ENCODE measurements around the gene LRRC63.

The LRRC63 gene

DNA sequence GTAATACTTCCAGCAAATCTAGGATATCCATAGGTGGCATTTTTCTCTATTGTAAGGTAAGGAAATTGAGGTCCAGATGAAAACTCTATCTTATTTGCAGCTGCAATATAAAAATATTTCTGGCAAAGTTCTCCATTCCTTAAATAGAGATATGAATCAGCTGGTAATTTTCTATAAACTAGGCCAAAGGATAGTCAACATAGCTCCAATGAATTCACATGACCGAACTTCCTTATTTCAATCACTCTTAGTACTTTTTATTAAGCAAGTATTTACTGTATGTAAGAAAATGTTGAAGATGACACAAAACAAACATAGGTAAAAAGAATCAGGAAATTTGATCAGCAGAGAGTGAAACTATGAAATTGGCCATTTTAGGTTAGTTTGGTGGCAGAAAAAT, 16.7 kb upstream of the LRRC63 start:
- no peaks in the 10 kb centered on the region for H3K36me3 ChIP-seq (ENCODE audit: control insufficient read depth, insufficient read depth, low read length)
- no peak for DNase-seq
- no peak overlapping the region for H2BK5ac ChIP-seq (ENCODE audit: low read length)
- H2BK120ac ChIP-seq (ENCODE audit: low read depth, low read length): no peak overlapping the region
- no CpG with 5 or more reads among the region's 1 CpG for WGBS (ENCODE audit: extremely low coverage, insufficient coverage, low lambda C conversion rate)
- H3K27ac ChIP-seq (ENCODE audit: low read depth, low read length): no peak overlapping the region
- H2AK5ac ChIP-seq (ENCODE audit: low read length): no peak overlapping the region
- no peak overlapping the region for H3K56ac ChIP-seq (ENCODE audit: low read length)
- H3K4ac ChIP-seq (ENCODE audit: low read depth, low read length): no peak overlapping the region
- H3K9ac ChIP-seq (ENCODE audit: low read length): no peak overlapping the region
- H3K4me1 ChIP-seq (ENCODE audit: control insufficient read depth, low read depth, low read length): no peaks in the 10 kb centered on the region
- no peaks in the 10 kb centered on the region for H3K79me2 ChIP-seq (ENCODE audit: control insufficient read depth, insufficient read depth, low read length)
- H3K27me3 ChIP-seq (ENCODE audit: insufficient read depth, low read length, poor library complexity): no peaks in the 10 kb centered on the region
- H3K4me3 ChIP-seq (ENCODE audit: low read length): no peak overlapping the region
- H4K8ac ChIP-seq (ENCODE audit: low read depth, low read length): no peak overlapping the region
- no peak overlapping the region for H3K23ac ChIP-seq (ENCODE audit: low read length)
- H3K4me2 ChIP-seq (ENCODE audit: low read length): no peak overlapping the region
- no peak overlapping the region for H2BK15ac ChIP-seq (replicated peaks; ENCODE audit: low read depth)
- H3K18ac ChIP-seq (ENCODE audit: low read length): no peak overlapping the region
- H3K79me1 ChIP-seq (ENCODE audit: low read length): no peaks in the 10 kb centered on the region
- H4K5ac ChIP-seq (ENCODE audit: low read length): no peak overlapping the region

DNA sequence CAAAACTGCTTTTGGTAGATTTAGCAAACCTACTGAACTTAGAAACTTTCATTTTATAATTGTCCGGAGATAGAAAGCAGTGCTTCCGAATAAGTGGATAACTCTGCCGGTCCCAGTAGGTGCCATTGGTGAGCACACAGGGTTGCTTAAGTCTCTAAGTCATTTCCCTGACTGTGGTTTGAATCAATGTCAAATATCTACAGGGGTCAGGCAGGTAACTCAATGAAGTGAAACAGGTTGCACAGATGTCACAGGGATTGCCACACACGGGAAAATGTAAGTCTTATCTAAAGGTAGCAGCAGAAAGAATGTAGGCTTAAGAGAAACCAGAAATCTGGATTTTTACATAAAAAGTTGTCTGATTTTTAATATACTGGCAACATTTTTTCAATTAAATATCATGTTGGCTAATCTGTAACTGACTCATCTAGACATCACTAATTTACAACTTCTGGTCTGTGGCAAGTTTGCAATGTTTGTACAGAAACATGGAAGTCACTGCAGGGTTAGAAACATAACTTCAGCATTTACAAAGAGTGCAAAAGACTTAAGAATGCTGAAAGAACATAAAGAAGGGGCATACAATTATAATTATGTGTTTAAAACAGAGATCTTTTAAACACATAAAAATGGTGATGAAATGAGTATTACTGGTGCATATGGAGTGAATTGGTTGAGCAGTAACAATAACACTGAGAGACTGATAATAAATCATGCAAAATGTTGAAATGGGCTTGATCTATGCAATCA, 14.3 kb upstream of the LRRC63 start:
- no peak overlapping the region for H4K5ac ChIP-seq (ENCODE audit: low read length)
- no CpG with 5 or more reads among the region's 4 CpGs for WGBS (ENCODE audit: extremely low coverage, insufficient coverage, low lambda C conversion rate)
- no peaks in the 10 kb centered on the region for H3K79me1 ChIP-seq (ENCODE audit: low read length)
- no peaks in the 10 kb centered on the region for H3K36me3 ChIP-seq (ENCODE audit: control insufficient read depth, insufficient read depth, low read length)
- no peak overlapping the region for H3K4me3 ChIP-seq (ENCODE audit: low read length)
- no peak overlapping the region for H3K4me2 ChIP-seq (ENCODE audit: low read length)
- H3K79me2 ChIP-seq (ENCODE audit: control insufficient read depth, insufficient read depth, low read length): no peaks in the 10 kb centered on the region
- no peak overlapping the region for H3K4ac ChIP-seq (ENCODE audit: low read depth, low read length)
- no peak overlapping the region for H3K56ac ChIP-seq (ENCODE audit: low read length)
- no peak overlapping the region for H3K23ac ChIP-seq (ENCODE audit: low read length)
- H4K8ac ChIP-seq (ENCODE audit: low read depth, low read length): no peak overlapping the region
- H2AK5ac ChIP-seq (ENCODE audit: low read length): no peak overlapping the region
- no peak overlapping the region for H3K27ac ChIP-seq (ENCODE audit: low read depth, low read length)
- no peak overlapping the region for H2BK120ac ChIP-seq (ENCODE audit: low read depth, low read length)
- no peaks in the 10 kb centered on the region for H3K27me3 ChIP-seq (ENCODE audit: insufficient read depth, low read length, poor library complexity)
- no peak for DNase-seq
- no peak overlapping the region for H3K18ac ChIP-seq (ENCODE audit: low read length)
- no peak overlapping the region for H2BK5ac ChIP-seq (ENCODE audit: low read length)
- no peak overlapping the region for H3K9ac ChIP-seq (ENCODE audit: low read length)
- H2BK15ac ChIP-seq (replicated peaks; ENCODE audit: low read depth): no peak overlapping the region
- no peaks in the 10 kb centered on the region for H3K4me1 ChIP-seq (ENCODE audit: control insufficient read depth, low read depth, low read length)

- no peak overlapping the region for H2BK5ac ChIP-seq (ENCODE audit: low read length)
These were observed 13.0 kb upstream of the LRRC63 start for GRCh38 chr13:46198696-46199193.

GRCh38 chr13:46202188-46202795, 9.4 kb upstream of the LRRC63 start:
- Histone ChIP-seq H3K27me3 (ENCODE audit: insufficient read depth, low read length, poor library complexity) (no peaks in the 10 kb centered on the region), H2BK15ac (replicated peaks; ENCODE audit: low read depth) (no peak overlapping the region), H3K36me3 (ENCODE audit: control insufficient read depth, insufficient read depth, low read length) (no peaks in the 10 kb centered on the region), H3K9ac (ENCODE audit: low read length) (no peak overlapping the region), H2BK120ac (ENCODE audit: low read depth, low read length) (no peak overlapping the region), H3K79me1 (ENCODE audit: low read length) (no peaks in the 10 kb centered on the region), H3K4me1 (ENCODE audit: control insufficient read depth, low read depth, low read length) (no peaks in the 10 kb centered on the region), H3K4ac (ENCODE audit: low read depth, low read length) (no peak overlapping the region), H3K18ac (ENCODE audit: low read length) (no peak overlapping the region), H3K27ac (ENCODE audit: low read depth, low read length) (no peak overlapping the region), H3K4me2 (ENCODE audit: low read length) (no peak overlapping the region), H4K5ac (ENCODE audit: low read length) (no peak overlapping the region), H2AK5ac (ENCODE audit: low read length) (no peak overlapping the region), H4K8ac (ENCODE audit: low read depth, low read length) (no peak overlapping the region), H3K4me3 (ENCODE audit: low read length) (no peak overlapping the region), H3K56ac (ENCODE audit: low read length) (no peak overlapping the region), H3K23ac (ENCODE audit: low read length) (no peak overlapping the region), H3K79me2 (ENCODE audit: control insufficient read depth, insufficient read depth, low read length) (no peaks in the 10 kb centered on the region), H2BK5ac (ENCODE audit: low read length) (no peak overlapping the region)
- WGBS (ENCODE audit: extremely low coverage, insufficient coverage, low lambda C conversion rate): no CpG with 5 or more reads among the region's 3 CpGs
- DNase-seq: no peak

More at GRCh38 chr13:46198696-46199193, 13.0 kb upstream of the LRRC63 start:
- Histone ChIP-seq H2AK5ac (ENCODE audit: low read length) (no peak overlapping the region), H4K8ac (ENCODE audit: low read depth, low read length) (no peak overlapping the region), H3K23ac (ENCODE audit: low read length) (no peak overlapping the region), H3K27ac (ENCODE audit: low read depth, low read length) (no peak overlapping the region), H3K36me3 (ENCODE audit: control insufficient read depth, insufficient read depth, low read length) (no peaks in the 10 kb centered on the region), H3K79me2 (ENCODE audit: control insufficient read depth, insufficient read depth, low read length) (no peaks in the 10 kb centered on the region), H3K56ac (ENCODE audit: low read length) (no peak overlapping the region), H3K9ac (ENCODE audit: low read length) (no peak overlapping the region), H3K18ac (ENCODE audit: low read length) (no peak overlapping the region), H4K5ac (ENCODE audit: low read length) (no peak overlapping the region), H3K4me1 (ENCODE audit: control insufficient read depth, low read depth, low read length) (no peaks in the 10 kb centered on the region), H3K79me1 (ENCODE audit: low read length) (no peaks in the 10 kb centered on the region), H3K4me2 (ENCODE audit: low read length) (no peak overlapping the region), H3K4ac (ENCODE audit: low read depth, low read length) (no peak overlapping the region), H3K4me3 (ENCODE audit: low read length) (no peak overlapping the region), H2BK15ac (replicated peaks; ENCODE audit: low read depth) (no peak overlapping the region), H3K27me3 (ENCODE audit: insufficient read depth, low read length, poor library complexity) (no peaks in the 10 kb centered on the region), H2BK120ac (ENCODE audit: low read depth, low read length) (no peak overlapping the region)
- DNase-seq: no peak
- WGBS (ENCODE audit: extremely low coverage, insufficient coverage, low lambda C conversion rate): no CpG with 5 or more reads among the region's 3 CpGs

DNA sequence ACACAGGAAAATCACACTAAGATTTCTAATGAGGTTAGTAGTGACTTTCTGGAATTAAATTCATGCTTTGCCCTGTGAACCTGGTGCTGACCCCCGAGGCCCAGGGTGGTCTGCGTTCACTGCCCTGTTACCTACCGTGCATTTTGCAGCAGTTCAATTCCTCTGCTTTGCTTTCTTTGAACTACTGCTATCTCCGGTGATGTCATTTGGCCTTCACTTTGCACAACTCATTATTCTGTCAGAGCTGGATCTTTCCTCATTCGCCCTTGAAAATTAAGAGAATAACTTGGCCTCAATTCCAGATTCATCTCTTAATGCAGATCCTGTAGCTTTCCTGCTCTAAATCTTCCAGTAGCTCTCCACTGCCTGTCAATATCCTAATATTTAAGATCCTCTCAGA, 8.8 kb upstream of the LRRC63 start:
- no peak overlapping the region for H3K23ac ChIP-seq (ENCODE audit: low read length)
- H3K36me3 ChIP-seq (ENCODE audit: control insufficient read depth, insufficient read depth, low read length): no peaks in the 10 kb centered on the region
- no peak overlapping the region for H2BK15ac ChIP-seq (replicated peaks; ENCODE audit: low read depth)
- H3K56ac ChIP-seq (ENCODE audit: low read length): no peak overlapping the region
- no peak overlapping the region for H2AK5ac ChIP-seq (ENCODE audit: low read length)
- no peak overlapping the region for H3K18ac ChIP-seq (ENCODE audit: low read length)
- H4K8ac ChIP-seq (ENCODE audit: low read depth, low read length): no peak overlapping the region
- H3K79me1 ChIP-seq (ENCODE audit: low read length): no peaks in the 10 kb centered on the region
- H3K4me1 ChIP-seq (ENCODE audit: control insufficient read depth, low read depth, low read length): no peaks in the 10 kb centered on the region
- H2BK5ac ChIP-seq (ENCODE audit: low read length): no peak overlapping the region
- no peak for DNase-seq
- no peaks in the 10 kb centered on the region for H3K27me3 ChIP-seq (ENCODE audit: insufficient read depth, low read length, poor library complexity)
- no peak overlapping the region for H4K5ac ChIP-seq (ENCODE audit: low read length)
- no peak overlapping the region for H3K4me2 ChIP-seq (ENCODE audit: low read length)
- H3K27ac ChIP-seq (ENCODE audit: low read depth, low read length): no peak overlapping the region
- no peak overlapping the region for H2BK120ac ChIP-seq (ENCODE audit: low read depth, low read length)
- H3K9ac ChIP-seq (ENCODE audit: low read length): no peak overlapping the region
- no peak overlapping the region for H3K4me3 ChIP-seq (ENCODE audit: low read length)
- no peak overlapping the region for H3K4ac ChIP-seq (ENCODE audit: low read depth, low read length)
- WGBS (ENCODE audit: extremely low coverage, insufficient coverage, low lambda C conversion rate): no CpG with 5 or more reads among the region's 5 CpGs
- H3K79me2 ChIP-seq (ENCODE audit: control insufficient read depth, insufficient read depth, low read length): no peaks in the 10 kb centered on the region

All from mesendoderm (in vitro differentiated cells).